Panc1 (cell line): ENCODE measurements around the gene NCKAP5L.

ENCODE experiments used
- POLR2AphosphoS5 ChIP-seq: IDR thresholded peaks from 2 replicates; pipeline ENCODE4 v1.6.1; 2012; ENCODE audit warnings: mild to moderate bottlenecking, low read depth, low read length, moderate library complexity
- TF ChIP-seq, protein P1 (sequence below): fragments of 450-650 bp; IDR thresholded peaks from 2 replicates; pipeline ENCODE4 v1.5.1; 2017; ENCODE audit warnings: mild to moderate bottlenecking

DNA sequence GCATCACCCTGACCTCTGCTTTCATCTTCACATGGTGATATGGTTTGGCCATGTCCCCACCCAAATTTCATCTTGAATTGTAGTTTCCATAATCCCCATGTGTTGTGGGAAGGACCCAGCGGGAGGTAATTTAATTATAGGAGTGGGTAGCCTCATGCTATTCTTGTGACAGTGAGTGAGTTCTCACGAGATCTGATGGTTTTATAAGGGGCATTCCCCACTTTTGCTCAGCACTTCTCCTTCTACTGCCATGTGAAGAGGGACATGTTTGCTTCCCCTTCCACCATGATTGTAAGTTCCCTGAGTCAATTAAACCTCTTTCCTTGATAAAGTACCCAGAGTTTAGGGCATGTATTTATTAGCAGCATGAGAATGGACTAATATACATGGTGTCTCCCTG, 48.6 kb downstream of the NCKAP5L start:
- TF ChIP-seq, protein P1, sequence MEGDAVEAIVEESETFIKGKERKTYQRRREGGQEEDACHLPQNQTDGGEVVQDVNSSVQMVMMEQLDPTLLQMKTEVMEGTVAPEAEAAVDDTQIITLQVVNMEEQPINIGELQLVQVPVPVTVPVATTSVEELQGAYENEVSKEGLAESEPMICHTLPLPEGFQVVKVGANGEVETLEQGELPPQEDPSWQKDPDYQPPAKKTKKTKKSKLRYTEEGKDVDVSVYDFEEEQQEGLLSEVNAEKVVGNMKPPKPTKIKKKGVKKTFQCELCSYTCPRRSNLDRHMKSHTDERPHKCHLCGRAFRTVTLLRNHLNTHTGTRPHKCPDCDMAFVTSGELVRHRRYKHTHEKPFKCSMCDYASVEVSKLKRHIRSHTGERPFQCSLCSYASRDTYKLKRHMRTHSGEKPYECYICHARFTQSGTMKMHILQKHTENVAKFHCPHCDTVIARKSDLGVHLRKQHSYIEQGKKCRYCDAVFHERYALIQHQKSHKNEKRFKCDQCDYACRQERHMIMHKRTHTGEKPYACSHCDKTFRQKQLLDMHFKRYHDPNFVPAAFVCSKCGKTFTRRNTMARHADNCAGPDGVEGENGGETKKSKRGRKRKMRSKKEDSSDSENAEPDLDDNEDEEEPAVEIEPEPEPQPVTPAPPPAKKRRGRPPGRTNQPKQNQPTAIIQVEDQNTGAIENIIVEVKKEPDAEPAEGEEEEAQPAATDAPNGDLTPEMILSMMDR, result no peak
- no peak for TF ChIP-seq POLR2AphosphoS5
